Keratinocyte (primary cell): Measurements from ENCODE around the gene GPR26. TPM values are rescaled to one million over a fixed set of nuclear protein-coding genes. Genes with fewer than 3 reads are reported as not detected.

ENCODE experiments used
- DNase-seq: peaks from one replicate; pipeline ENCODE4 v3.0.0-alpha.2; 2011; ENCODE audit warnings: low read depth, missing footprints, low spot score
- FAIRE-seq: peaks from 2 replicates; lab custom pipeline; 2011; peaks lifted over from hg19 to GRCh38; lab: Jason Lieb, UNC
- H2AFZ ChIP-seq: 2 replicates; pipeline ENCODE4 v1.6.0; 2012; ENCODE audit warnings: low read length, control low read depth, inconsistent platforms; ENCODE audit not compliant: control insufficient read depth
- H3K27ac ChIP-seq: 2 replicates; pipeline ENCODE4 v1.5.1; 2011; ENCODE audit warnings: low read length; ENCODE audit not compliant: control insufficient read depth, insufficient read depth
- H3K27me3 ChIP-seq: 3 replicates; pipeline ENCODE4 v1.6.0; 2011; ENCODE audit warnings: low read length; ENCODE audit not compliant: control insufficient read depth, insufficient read depth; ENCODE audit errors: extremely low read depth
- H3K36me3 ChIP-seq, 2 experiments: 2 replicates in 1 of 2; 3 replicates in 1 of 2; pipeline ENCODE4 v1.5.1; 2011; ENCODE audit warnings: low read length in 2 of 2, mild to moderate bottlenecking in 1 of 2; ENCODE audit not compliant: control insufficient read depth in 2 of 2, insufficient read depth in 2 of 2; ENCODE audit errors: extremely low read depth in 1 of 2
- H3K4me1 ChIP-seq: 3 replicates; pipeline ENCODE4 v1.5.1; 2011; ENCODE audit warnings: low read length; ENCODE audit not compliant: control insufficient read depth, insufficient read depth; ENCODE audit errors: extremely low read depth
- H3K4me2 ChIP-seq: 3 replicates; pipeline ENCODE4 v1.6.0; 2011; ENCODE audit warnings: low read depth, low read length; ENCODE audit not compliant: control insufficient read depth, insufficient read depth; ENCODE audit errors: extremely low read depth
- H3K4me3 ChIP-seq, 3 experiments: fragments of 200-600 bp in 1 of 3; sonication (generic) in 1 of 3; 2 replicates in 2 of 3; 3 replicates in 1 of 3; pipeline ENCODE4 v1.5.1; 2011 to 2016; ENCODE audit warnings: low read length in 3 of 3, mild to moderate bottlenecking in 3 of 3, control low read depth in 2 of 3, inconsistent platforms in 1 of 3, low read depth in 1 of 3, mixed read lengths in 1 of 3, mixed run types in 1 of 3, moderate library complexity in 1 of 3; ENCODE audit not compliant: control insufficient read depth in 2 of 3, insufficient read depth in 2 of 3; ENCODE audit errors: extremely low read depth in 1 of 3
- H3K79me2 ChIP-seq: 2 replicates; pipeline ENCODE4 v1.6.0; 2012; ENCODE audit warnings: low read length; ENCODE audit not compliant: control insufficient read depth, insufficient read depth
- H3K9ac ChIP-seq: 3 replicates; pipeline ENCODE4 v1.6.0; 2011; ENCODE audit warnings: low read length; ENCODE audit not compliant: control insufficient read depth, insufficient read depth; ENCODE audit errors: extremely low read depth
- H3K9me1 ChIP-seq: 3 replicates; pipeline ENCODE4 v1.6.0; 2011; ENCODE audit warnings: low read length; ENCODE audit not compliant: control insufficient read depth, insufficient read depth; ENCODE audit errors: extremely low read depth
- H3K9me3 ChIP-seq: 2 replicates; pipeline ENCODE4 v1.5.1; 2012; ENCODE audit warnings: low read depth, low read length; ENCODE audit not compliant: control insufficient read depth
- H4K20me1 ChIP-seq: 3 replicates; pipeline ENCODE4 v1.6.0; 2011; ENCODE audit warnings: low read length; ENCODE audit not compliant: control insufficient read depth, insufficient read depth; ENCODE audit errors: extremely low read depth
- CTCF ChIP-seq, 3 experiments: IDR thresholded peaks in 1 of 3; conservative IDR thresholded peaks in 1 of 3; optimal IDR thresholded peaks in 1 of 3; 2 replicates in 2 of 3; 3 replicates in 1 of 3; pipeline versions ENCODE3 to v1.5.1; 2011; ENCODE audit warnings: low read length in 3 of 3, mild to moderate bottlenecking in 3 of 3, moderate library complexity in 2 of 3, control low read depth in 1 of 3, inconsistent platforms in 1 of 3; ENCODE audit not compliant: insufficient read depth in 2 of 3; ENCODE audit errors: extremely low read depth in 1 of 3
- EZH2 ChIP-seq: IDR thresholded peaks from one replicate; pipeline ENCODE4 v1.6.1; 2012; ENCODE audit warnings: inconsistent platforms, mild to moderate bottlenecking, low read length, moderate library complexity
- dilution Hi-C: fragments of 300-500 bp; cut with MboI; formaldehyde crosslinking; loops from one replicate; pipeline ENCODE4 v1.7.0; 2020; ENCODE audit warnings: low sequenced_read_pairs; ENCODE audit not compliant: extremely low pct_ligation_motif_present
- polyA plus RNA-seq, 5 experiments: library from polyadenylated mRNA; depleted of rRNA in 3 of 5; stranded (reverse) in 3 of 5; stranded (forward) in 1 of 5; unstranded in 1 of 5; fragments of >200 nt; gene quantifications; 1 replicate in 1 of 5; 2 replicates in 3 of 5; 3 replicates in 1 of 5; pipeline versions ENCODE4 v1.2.1 to v1.2.3, GENCODE V29; 2011 to 2012; ENCODE audit warnings: missing spikeins in 2 of 5, low read depth in 1 of 5, low replicate concordance in 1 of 5

Gene GPR26
- polyA plus RNA-seq, 1 donor (not counting 4 experiments of a cell fraction or from before 2014, with no cell fraction given): not detected

GRCh38 chr10:123669886-123670285 is 3.7 kb downstream of the GPR26 start:
- H3K4me1 ChIP-seq: no peaks in the 10 kb centered on the region
- H2AFZ ChIP-seq: no peak overlapping the region
- FAIRE-seq (peak; percentile 26), DNase-seq (no peak)
- TF ChIP-seq CTCF (optimal IDR thresholded peaks at IDR 0.05 in 1 of 3, IDR thresholded peaks at IDR 0.05 in 1 of 3, conservative IDR thresholded peaks at IDR 0.05 in 1 of 3; ENCODE audit: extremely low read depth in 1 of 3, insufficient read depth in 2 of 3, low read length in 3 of 3) (no peak), EZH2 (no peak)
- dilution Hi-C loops: no loop called here
- no peak overlapping the region for H3K4me2 ChIP-seq
- no peak overlapping the region for H3K9ac ChIP-seq
- H3K27me3 ChIP-seq: peaks cover 27% of the 10 kb centered on the region
- H3K36me3 ChIP-seq: no peaks in the 10 kb centered on the region
- H3K9me3 ChIP-seq: no peaks in the 10 kb centered on the region
- no peak overlapping the region for H3K4me3 ChIP-seq
- H4K20me1 ChIP-seq: no peaks in the 10 kb centered on the region
- H3K27ac ChIP-seq: no peak overlapping the region
- H3K79me2 ChIP-seq: no peaks in the 10 kb centered on the region
- no peaks in the 10 kb centered on the region for H3K9me1 ChIP-seq

- Histone ChIP-seq H3K4me3 (no peak overlapping the region), H3K4me2 (no peak overlapping the region), H3K9ac (no peak overlapping the region), H3K79me2 (no peaks in the 10 kb centered on the region), H4K20me1 (no peaks in the 10 kb centered on the region), H3K36me3 (no peaks in the 10 kb centered on the region), H3K4me1 (no peaks in the 10 kb centered on the region), H3K9me1 (no peaks in the 10 kb centered on the region), H2AFZ (no peak overlapping the region), H3K27ac (no peak overlapping the region), H3K27me3 (no peaks in the 10 kb centered on the region), H3K9me3 (no peaks in the 10 kb centered on the region)
- dilution Hi-C loops: no loop called here
- TF ChIP-seq EZH2 (no peak), CTCF (optimal IDR thresholded peaks at IDR 0.05 in 1 of 3, IDR thresholded peaks at IDR 0.05 in 1 of 3, conservative IDR thresholded peaks at IDR 0.05 in 1 of 3; ENCODE audit: extremely low read depth in 1 of 3, insufficient read depth in 2 of 3, low read length in 3 of 3) (no peak)
- no peak for FAIRE-seq
- no peak for DNase-seq
Observed at GRCh38 chr10:123673198-123673597, 7.0 kb downstream of the GPR26 start.
